Measurements from ENCODE around the gene YTHDF1. TPM values are rescaled to one million over a fixed set of nuclear protein-coding genes. Genes with fewer than 3 reads are reported as not detected.

YTHDF1 gene
- total RNA-seq, 1 experiment from 2014 or later, result 85.4 TPM

DNA sequence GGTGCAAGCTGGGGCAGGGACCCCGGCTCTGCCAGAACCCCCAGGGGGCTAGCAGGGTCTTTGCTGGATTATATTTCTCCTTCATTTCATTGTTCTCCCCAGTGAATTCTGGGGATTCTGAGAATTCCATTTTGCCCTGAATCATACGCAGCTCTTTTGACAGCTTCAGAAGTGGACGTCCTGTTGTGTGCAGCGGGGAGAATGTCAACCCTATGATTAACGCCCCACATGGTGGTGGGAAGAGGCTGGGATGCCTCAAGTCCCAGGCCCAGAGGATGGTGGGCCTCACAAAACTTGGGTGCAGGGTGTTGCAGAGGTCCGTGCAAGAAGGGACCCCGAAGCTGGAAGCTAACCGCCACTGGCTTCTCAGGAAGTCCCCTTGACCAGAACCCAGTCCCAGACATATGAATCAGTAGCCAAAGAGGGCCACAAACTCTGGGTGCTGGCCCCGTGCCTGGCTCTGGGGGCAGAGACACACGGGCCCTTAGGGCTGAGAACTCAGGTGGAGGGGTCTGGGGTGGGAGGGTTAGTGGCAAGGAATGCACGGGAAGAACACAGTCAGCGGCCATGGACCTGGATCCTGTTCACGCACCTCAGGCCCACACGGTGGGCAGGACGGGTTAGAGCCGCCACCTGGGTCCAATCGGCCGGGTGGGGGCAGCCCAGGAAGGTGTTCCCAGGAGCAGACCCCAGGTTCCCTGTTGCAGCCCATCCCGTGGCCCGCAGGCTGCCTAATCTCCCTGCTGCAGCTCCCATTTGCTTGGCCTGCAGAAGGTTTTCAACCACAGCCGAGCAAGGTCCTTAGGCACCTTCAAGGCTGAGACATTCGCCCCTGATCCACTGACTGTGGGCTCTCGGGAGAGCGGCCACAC, 51.2 kb downstream of the YTHDF1 start:
- Histone ChIP-seq H3T11ph (ENCODE audit: low read length) (no peak overlapping the region), H3K27ac (ENCODE audit: insufficient read length, low read depth, low read length) (no peak overlapping the region), H3K4ac (ENCODE audit: low read depth, low read length) (no peak overlapping the region), H3K79me1 (ENCODE audit: insufficient read depth, low read depth, low read length, poor library complexity, severe bottlenecking) (no peaks in the 10 kb centered on the region), H2BK120ac (ENCODE audit: low read depth, low read length, poor library complexity, severe bottlenecking) (no peak overlapping the region), H3K56ac (ENCODE audit: insufficient read length, low read depth, low read length) (no peak overlapping the region), H2BK5ac (ENCODE audit: insufficient read length, low read length) (no peak overlapping the region), H2AFZ (ENCODE audit: low read length) (no peak overlapping the region), H2BK20ac (ENCODE audit: low read depth, low read length, poor library complexity, severe bottlenecking) (no peak overlapping the region), H3K23ac (ENCODE audit: insufficient read length, low read depth, low read length) (no peak overlapping the region), H3K9ac (ENCODE audit: extremely low read depth, insufficient read length, low read length) (no peak overlapping the region), H2BK12ac (ENCODE audit: insufficient read length, low read depth, low read length) (no peak overlapping the region), H3K4me1 (ENCODE audit: insufficient read depth, low read length) (no peaks in the 10 kb centered on the region), H2AK5ac (ENCODE audit: insufficient read length, low read length) (no peak overlapping the region), H3K27me3 (ENCODE audit: insufficient read depth, low read length) (no peaks in the 10 kb centered on the region), H3K18ac (ENCODE audit: insufficient read length, low read depth, low read length) (no peak overlapping the region), H3K23me2 (ENCODE audit: insufficient read length, low read depth, low read length, poor library complexity, severe bottlenecking) (peaks cover 2% of the 10 kb centered on the region), H4K8ac (replicated peaks; ENCODE audit: insufficient read length, low read depth, low read length) (no peak overlapping the region), H4K91ac (ENCODE audit: insufficient read length, low read depth, low read length) (no peak overlapping the region), H4K5ac (ENCODE audit: insufficient read length, low read depth, low read length) (no peak overlapping the region), H3K9me3 (ENCODE audit: control insufficient read depth, low read depth, low read length) (no peaks in the 10 kb centered on the region), H3K79me2 (ENCODE audit: insufficient read depth, low read length) (no peaks in the 10 kb centered on the region), H3K14ac (ENCODE audit: insufficient read depth, low read length) (no peak overlapping the region), H3K4me2 (ENCODE audit: insufficient read depth, insufficient read length, low read length) (no peak overlapping the region), H2BK15ac (ENCODE audit: low read depth, low read length) (no peak overlapping the region), H4K20me1 (ENCODE audit: control insufficient read depth, insufficient read depth, insufficient read length) (no peaks in the 10 kb centered on the region)
- H3K4me3 Mint-ChIP-seq, result peak overlapping the region in 1 of 2 experiments; percentile 47; a peak in 1 of 5 replicates
- H3K27ac Mint-ChIP-seq, result no peak overlapping the region
- H3K27me3 Mint-ChIP-seq (ENCODE audit: low read depth), result peaks cover 27% of the 10 kb centered on the region
- H3K4me1 Mint-ChIP-seq, result peaks cover 6 to 14% of the 10 kb centered on the region in 2 experiments
- TF ChIP-seq, protein P1, sequence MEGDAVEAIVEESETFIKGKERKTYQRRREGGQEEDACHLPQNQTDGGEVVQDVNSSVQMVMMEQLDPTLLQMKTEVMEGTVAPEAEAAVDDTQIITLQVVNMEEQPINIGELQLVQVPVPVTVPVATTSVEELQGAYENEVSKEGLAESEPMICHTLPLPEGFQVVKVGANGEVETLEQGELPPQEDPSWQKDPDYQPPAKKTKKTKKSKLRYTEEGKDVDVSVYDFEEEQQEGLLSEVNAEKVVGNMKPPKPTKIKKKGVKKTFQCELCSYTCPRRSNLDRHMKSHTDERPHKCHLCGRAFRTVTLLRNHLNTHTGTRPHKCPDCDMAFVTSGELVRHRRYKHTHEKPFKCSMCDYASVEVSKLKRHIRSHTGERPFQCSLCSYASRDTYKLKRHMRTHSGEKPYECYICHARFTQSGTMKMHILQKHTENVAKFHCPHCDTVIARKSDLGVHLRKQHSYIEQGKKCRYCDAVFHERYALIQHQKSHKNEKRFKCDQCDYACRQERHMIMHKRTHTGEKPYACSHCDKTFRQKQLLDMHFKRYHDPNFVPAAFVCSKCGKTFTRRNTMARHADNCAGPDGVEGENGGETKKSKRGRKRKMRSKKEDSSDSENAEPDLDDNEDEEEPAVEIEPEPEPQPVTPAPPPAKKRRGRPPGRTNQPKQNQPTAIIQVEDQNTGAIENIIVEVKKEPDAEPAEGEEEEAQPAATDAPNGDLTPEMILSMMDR (conservative IDR thresholded peaks at IDR 0.05), result no peak
- no peak for DNase-seq
- H3K36me3 Mint-ChIP-seq (ENCODE audit: insufficient read depth in 1 of 3, low read depth in 3 of 3), result no peaks in the 10 kb centered on the region
- H3K9me3 Mint-ChIP-seq, result no peaks in the 10 kb centered on the region
- no CpG with 5 or more reads among the region's 24 CpGs for WGBS (ENCODE audit: extremely low coverage, insufficient read length, low lambda C conversion rate)
